HG02759 (cell line): ENCODE results near the gene NTM.

Experiments used
- ATAC-seq: cut with Tn5 transposase; IDR thresholded peaks from one replicate; pipeline ENCODE4 v1.9.1; 2021; ENCODE audit warnings: mild to moderate bottlenecking, moderate library complexity; ENCODE audit not compliant: unreplicated experiment

NTM gene

GRCh38 chr11:131928992-131929391 lies 558.6 kb downstream of the NTM start:
- no peak for ATAC-seq

DNA sequence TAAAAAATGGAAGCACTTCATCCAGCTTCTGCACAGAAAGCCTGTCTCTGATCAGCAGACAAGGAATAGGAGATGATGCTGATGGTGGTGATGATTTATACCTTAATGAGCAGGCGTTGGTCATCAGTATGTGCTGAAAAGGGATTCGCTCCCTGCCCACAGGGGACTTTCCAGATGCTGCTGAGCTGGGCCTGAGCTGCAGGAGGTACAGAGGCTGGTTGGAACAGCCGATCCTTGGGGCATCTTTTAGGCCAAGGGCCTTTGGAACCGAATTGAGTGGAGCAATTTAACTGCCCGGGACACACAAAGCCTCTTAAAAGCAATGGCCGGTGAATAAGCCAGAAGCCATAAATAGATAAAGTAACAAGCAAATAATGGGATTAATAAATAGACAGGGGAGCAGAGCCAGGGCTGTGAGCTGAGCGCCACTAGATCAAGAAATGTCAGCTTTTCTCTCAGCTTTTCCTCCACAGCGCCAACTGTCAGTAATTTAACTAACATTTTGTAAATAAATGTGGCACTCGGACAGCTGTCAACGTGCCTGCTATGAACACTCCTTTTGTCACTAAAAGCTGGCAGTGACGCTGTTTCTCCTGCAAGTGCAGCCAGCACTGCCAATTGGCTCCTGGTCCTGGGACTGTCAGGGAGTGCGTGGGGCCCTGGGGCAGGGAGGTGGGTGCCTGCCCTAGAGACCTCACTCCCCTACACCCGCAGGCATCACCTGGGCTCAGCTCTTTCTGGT lies 562.3 kb downstream of the NTM start:
- ATAC-seq = no peak

GRCh38 chr11:131934006-131934405 lies 563.6 kb downstream of the NTM start:
- ATAC-seq = no peak

DNA sequence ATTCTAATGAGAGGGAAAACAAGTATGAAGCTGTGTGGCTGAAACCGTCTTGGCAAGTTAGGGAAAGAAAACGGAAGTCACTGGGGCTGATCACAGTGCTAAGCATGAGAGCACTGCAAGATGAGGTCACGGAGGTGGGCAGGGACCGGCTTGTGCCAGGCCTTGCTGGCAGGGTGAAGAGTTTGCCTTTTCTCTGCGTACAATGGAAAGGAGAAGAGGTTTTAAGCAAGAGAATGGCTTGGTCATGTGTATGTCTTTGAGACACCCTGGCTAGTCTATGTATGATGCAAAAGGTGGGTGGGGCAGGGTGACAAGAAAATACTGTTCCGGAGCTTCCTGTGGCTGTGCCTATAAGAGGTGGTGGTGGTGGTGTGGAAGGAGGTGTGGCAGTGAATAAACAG lies 567.9 kb downstream of the NTM start:
- no peak for ATAC-seq

GRCh38 chr11:131940126-131940525 lies 569.7 kb downstream of the NTM start:
- ATAC-seq = no peak

- ATAC-seq = no peak
These were observed 572.5 kb downstream of the NTM start for GRCh38 chr11:131942878-131943277.

DNA sequence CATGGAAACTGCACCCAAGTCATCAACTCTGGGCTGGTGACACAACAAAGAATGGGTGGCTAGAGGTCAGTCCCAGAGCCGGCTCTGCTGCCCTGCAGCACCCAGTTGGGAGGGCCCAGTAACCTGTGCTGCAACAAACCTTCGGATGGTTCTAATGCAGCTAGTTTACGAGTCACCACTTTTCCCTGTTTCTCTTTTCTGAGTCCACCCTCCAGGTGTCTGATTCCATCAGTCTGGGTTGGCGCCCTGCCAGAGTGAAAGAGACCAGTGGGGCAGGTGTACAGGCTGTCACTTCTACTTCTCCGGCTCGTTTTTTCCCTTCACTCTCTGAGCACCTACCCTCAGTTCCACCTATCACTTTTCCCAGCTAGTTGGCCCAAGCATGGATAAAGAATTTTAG lies 572.9 kb downstream of the NTM start:
- ATAC-seq = no peak

GRCh38 chr11:131944736-131945135 lies 574.3 kb downstream of the NTM start:
- ATAC-seq = no peak

DNA sequence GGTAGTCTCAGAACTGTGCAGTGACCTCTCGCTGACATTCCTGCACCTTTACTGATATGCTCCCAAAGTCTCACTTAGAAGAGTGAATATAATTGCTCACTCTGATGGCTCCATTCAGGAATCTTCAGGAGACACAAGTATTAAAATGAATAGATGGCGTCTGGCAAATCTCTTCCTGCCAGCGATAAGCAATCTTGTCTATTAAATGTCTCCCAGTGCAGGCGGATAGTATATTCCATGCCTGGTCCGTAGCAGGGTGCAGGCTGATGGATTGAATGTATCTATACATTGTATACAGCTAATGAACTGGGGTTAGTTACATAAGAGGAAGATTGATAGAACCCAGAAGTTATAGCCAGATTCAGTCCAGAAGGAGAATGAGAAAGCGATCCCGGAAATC lies 575.3 kb downstream of the NTM start:
- ATAC-seq = no peak

DNA sequence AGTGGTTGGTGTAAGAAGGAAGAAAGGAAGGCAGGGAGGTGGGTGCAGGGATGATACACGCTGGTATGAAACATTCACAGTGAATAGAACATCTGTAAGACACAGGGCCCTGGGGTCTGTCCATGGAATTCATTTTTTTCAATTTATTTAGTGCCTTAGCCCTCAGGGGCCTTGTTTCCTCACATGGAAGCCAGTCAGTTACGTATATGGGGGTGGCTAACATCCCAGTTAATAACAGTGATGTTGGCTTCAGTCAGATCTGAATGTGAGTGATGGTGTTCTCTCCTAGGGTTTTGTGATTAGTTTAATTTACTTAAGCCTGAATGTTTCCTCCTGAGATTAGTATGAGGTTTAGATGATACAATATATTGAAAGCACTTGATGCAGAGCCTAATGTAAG lies 577.1 kb downstream of the NTM start:
- no peak for ATAC-seq

DNA sequence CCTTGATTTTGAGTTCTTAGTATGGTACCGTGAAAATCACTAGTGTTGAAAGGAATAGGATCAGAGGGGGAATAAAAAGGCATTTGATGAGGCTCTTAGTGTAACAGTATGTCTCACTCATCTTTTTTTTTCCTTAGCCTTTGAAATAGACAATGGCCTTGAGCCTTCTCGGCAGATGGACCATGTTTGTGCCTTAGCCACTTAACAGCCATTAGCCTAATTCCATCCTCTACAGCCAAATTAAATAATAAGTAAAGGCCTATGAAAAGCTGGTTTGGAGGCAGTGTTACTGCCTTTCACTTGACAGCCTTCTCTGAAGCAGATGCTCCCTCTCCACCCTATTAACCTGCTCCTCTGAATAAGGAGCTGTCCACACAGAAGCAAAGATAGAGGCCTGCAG lies 580.7 kb downstream of the NTM start:
- ATAC-seq = no peak

- no peak for ATAC-seq
These were observed 583.7 kb downstream of the NTM start for GRCh38 chr11:131954146-131954545.

DNA sequence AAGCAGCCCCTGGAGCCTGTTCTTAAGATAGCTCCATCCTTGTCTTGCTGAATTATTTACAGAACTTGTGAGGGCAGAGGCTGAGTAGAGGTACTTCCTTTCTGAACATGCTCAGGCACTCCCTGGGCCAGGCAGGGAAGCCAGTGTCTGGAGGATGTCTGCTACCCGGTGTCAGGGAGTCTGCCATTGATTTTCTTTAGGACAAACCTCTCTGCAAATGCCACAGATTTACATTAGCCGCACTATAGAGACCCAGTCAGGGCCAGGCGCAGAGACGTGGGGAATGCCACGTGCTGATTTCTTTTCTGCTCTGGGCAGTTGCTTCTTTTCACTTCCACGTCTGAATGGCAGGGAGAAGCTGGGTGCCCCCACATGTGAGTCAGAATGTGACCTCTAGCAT lies 585.5 kb downstream of the NTM start:
- ATAC-seq = no peak

DNA sequence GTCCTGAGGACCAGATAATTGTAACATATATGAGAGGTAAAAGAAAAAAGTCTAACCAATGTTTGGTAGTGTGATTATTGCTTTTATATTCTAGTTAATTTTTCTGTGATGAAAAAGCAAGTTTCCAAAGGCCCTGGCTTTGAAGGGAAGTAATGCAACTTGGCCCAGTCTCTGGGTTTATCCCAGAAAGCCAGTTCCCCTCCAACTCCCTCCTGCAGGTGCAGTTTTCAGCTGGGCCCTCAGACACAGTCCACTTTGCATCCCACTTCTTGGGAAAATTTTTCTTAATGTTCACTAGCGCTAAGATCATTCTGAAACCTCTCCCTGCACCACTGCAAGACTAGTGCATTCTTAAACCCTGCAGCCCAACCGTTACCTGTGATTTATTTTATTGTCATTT lies 586.8 kb downstream of the NTM start:
- no peak for ATAC-seq

DNA sequence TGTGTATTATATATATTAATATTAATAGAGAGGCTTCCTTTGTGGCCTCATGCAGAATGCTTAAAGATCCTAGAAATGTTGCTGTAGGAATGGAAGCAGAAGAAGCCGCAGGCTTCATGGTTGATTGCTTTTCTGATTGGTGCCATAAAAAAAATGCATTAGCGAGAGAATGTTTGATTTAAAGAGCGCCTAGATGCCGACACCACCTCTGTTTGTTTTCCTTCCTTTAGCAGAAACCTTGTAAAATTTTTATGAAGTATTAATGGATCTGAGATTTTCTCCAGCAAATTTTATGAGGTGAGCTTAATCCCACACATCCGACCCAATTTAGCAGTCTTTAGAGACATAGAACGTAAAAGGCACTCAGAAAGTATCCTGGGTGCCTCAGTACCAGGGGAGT lies 587.5 kb downstream of the NTM start:
- no peak for ATAC-seq

GRCh38 chr11:131962818-131963217 lies 592.4 kb downstream of the NTM start:
- ATAC-seq = no peak

DNA sequence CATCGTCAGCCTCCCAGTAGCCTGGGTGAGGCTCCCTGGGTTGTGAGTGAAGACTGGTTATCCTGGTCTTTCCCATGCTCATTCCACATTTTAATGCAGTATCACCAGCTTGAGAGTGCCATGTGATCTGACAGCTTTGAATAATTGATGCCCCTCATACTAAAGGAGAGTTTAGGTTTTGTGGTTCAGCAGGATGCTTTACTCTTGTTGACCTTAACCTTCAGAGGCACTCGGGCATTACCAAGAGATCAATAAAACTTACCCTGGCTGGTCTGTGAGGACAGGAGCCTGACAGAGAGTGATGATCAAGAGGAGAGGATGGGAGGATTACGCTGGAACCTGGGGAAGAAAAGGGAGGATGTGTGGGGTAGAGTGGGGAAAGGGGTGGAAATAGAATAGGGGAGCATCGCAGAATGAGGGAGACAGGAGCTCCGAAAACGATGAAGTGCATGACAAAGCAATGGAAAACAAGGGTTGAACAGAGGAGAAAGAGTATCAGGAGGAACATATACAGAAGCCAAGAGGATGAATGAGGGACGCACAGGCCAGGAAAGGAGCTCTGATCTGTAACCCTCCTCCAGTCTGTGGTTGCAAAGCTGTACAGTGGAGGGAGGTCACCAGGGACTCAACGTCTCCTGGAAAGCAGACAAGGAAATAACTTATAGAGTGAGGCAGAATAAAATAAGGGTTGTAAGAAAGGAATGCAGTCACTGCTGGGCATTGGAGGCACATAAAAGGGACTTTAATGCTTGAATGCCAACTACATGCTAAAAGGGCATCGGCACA lies 594.5 kb downstream of the NTM start:
- ATAC-seq = no peak

GRCh38 chr11:131965504-131965903 lies 595.1 kb downstream of the NTM start:
- ATAC-seq = no peak

DNA sequence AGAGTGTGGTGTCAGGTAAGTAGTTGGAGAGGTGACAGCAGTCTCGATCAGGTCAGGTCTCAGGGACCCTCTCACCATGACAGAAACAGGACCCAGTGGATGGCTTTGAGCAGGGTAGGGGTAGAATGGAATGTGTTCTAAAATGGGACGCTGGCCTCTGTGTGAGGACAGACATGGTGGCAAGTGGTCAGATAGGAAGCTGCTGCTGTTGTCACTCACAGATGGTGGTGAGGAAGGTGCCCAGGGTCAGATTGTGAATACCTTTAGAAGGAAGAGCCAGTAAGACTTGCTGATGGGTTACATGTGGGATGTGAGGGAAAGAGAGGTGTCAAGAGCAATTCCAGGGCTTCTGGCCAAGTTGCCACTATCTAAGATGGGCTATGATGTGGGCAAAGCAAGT lies 596.3 kb downstream of the NTM start:
- no peak for ATAC-seq

GRCh38 chr11:131969261-131969660 lies 598.8 kb downstream of the NTM start:
- no peak for ATAC-seq

GRCh38 chr11:131973061-131973460 lies 602.6 kb downstream of the NTM start:
- no peak for ATAC-seq

- ATAC-seq = no peak
These were observed 605.2 kb downstream of the NTM start for GRCh38 chr11:131975619-131976018.

- ATAC-seq = no peak
These were observed 605.6 kb downstream of the NTM start for GRCh38 chr11:131976021-131976420.
